Renal cortex interstitium (tissue), 11 donors: ENCODE results near the gene ZNF480. TPM values are rescaled to one million over a fixed set of nuclear protein-coding genes. Genes with fewer than 3 reads are reported as not detected.
A peak's percentile ranks its signal among the peaks of the same experiment; 100 is the strongest.
"Not testable (repeated sequence)": the region's sequence is repeated elsewhere in the genome, so short reads cannot be mapped to it uniquely, and the experiment has no call there.

ENCODE experiments used
- DNase-seq, 11 donors: peaks; one replicate each; pipeline ENCODE4 v3.0.0-alpha.2; 2013; ENCODE audit warnings: low read depth in 9 of 11, low spot score in 4 of 11; ENCODE audit errors: extremely low read depth in 1 of 11
- polyA plus RNA-seq, 3 donors: library from polyadenylated mRNA; unstranded; fragments of 120-200 nt; gene quantifications; one replicate each; pipeline ENCODE4 v1.2.1, GENCODE V29; 2013; ENCODE audit not compliant: insufficient read length in 3 of 3

Gene ZNF480
- polyA plus RNA-seq, 3 donors: 15.8 to 19.1 (median 17.2) TPM

DNA sequence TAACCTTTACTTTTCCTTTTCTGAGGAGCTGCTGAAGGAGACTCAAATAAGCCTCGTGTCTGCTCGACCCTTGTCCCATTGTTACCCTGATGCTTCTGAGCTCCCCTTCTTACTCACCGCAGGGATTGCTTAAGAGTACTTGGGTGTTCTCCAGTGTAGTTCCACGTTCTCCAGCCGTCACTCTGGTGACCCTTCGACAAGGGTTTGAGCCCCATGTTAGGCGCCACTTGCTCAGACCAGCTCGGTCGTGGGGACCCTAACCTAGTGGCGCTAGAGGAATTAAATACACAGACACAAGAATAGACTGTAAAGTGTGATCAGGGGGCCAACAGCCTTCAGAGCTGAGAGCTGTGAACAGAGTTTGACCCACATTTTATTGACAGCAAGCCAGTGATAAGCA is 10.3 kb downstream of the ZNF480 start:
- DNase-seq: peak in 4 of 11 donors; percentile 2 to 19 (median 4)

DNA sequence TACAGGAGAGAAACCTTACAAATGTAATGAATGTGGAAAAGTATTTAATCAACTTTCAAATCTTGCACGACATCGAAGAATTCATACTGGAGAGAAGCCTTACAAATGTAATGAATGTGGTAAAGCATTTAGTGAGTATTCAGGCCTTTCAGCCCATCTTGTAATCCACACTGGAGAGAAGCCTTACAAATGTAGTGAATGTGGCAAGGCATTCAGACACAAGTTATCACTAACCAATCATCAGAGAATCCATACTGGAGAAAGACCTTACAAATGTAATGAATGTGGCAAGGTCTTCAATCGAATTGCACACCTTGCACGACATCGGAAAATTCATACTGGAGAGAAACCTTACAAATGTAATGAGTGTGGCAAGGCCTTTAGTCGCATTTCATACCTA is 25.5 kb downstream of the ZNF480 start:
- no peak for DNase-seq

DNA sequence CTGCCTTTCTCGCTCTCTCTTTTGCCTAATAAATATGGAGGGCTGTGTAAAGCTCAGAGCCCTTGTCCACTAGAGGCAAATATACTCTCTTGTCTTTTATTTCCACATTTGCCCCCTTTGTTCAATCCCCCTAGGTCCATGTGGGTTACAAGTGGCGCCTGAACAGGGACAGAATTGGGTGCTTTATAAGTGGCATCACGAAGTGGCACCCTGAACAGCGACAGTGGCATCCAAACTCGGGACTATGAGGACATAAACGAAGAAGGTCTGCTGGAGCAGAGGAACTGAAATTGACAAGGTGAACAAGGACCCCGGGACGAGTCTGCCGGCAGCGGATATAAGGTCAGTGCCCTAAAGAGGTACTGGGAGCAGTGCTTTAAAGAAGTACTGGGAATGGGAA is 34.8 kb downstream of the ZNF480 start:
- no peak for DNase-seq

DNA sequence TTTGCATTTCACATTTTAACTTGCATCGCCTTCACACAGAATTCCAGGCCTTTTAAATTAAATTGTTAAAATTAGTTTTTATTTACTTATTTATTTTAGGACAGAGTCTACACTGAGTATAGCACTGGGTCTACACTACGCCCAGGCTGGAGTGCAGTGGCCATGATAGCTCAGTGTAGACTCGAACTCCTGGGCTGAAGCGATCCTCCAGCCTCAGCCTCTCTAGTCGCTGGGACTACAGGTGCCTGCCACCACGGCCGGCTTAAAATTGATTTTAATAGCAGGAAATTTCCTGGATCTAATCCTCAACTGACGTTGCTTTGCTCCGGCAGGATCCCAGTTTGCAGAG is 38.8 kb downstream of the ZNF480 start:
- DNase-seq: no peak

DNA sequence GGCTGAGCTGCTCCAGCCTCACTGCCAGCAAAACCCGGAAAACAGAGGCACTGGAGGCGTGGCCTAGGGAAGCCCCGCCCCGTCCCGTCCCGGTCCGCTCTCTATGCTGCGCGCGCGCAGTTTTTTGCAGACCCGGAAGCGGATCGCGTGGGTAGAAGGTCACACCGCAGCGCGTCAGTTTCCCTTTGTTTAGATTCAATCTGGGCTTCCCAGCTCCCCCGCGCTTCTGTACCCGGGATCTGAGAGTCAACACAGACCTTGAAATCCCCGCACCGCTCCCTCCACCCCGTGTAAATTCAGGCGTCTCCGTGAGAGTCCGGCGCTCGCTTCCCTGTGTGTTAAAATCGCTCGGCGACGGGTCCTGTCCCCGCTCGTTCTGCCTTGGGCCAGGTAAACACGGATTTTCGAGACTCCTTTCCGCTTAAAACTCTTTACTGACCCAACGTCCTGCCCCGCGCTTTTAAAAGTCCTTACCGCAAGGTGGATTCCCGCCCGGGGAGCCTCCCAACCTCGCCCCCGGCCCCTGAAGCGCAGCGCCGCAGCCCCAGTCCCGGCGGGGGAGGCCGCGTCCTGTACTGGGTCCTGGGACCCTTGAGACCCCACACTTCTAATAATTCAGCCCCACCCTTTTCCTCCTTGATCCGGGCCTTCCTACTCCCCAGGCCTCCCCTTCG is 39.3 kb downstream of the ZNF480 start, which contains the start of gene ZNF610:
Gene ZNF610 (plus strand): TSS at position 127 of the 674 bp plus-strand sequence. CDS start 12,930 bp downstream, outside the sequence.
- peak; percentile 72 to 91 (median 83) for DNase-seq

DNA sequence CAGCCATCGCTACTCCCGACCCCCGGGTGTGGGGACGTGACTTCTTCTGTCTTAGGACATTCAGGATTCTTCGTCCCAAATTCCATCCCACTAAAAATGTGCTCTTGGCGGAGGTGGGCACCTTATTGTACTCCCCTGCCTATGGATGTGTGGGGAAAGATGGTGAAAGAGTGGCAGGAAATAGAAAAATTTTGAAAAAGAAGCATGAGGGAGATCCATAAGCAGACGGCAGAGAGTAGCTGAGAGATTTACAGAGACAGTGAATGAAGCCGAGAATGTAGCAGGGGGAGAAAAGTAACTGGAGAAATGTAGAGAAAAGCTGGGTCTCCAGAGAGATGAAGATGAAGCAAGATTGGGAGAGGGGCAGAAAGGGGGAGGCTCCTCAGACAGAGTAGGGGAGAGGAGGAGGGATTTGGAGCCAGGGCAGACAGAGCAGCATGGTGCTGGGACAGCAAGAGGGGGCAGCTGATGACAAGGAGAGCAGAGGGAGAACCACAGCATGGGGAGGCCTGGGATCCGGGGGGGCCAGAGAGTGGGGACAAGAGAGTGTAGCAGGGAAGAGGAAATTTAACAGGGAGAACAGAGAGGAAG is 39.9 kb downstream of the ZNF480 start:
- DNase-seq: peak in 9 of 11 donors; percentile 3 to 17 (median 10)

DNA sequence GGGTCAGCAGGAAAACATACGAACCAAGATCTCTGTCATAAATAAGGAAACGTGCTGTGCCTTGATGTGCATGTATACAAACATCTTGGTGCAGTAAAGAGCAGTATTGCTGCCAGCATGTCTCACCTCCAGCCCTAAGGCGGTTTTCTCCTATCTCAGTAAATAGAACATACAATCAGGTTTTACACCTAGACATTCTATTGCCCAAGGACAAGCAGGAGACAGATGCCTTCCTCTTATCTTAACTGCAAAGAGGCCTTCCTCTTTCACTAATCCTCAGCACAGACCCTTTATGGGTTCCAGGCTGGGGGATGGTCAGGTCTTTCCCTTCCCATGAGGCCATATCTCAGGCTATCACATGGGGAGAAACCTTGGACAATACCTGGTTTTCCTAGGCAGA is 42.1 kb downstream of the ZNF480 start:
- DNase-seq: not testable (repeated sequence)

GRCh38 chr19:52343548-52343947 is 46.6 kb downstream of the ZNF480 start:
- peak; percentile 51 to 83 (median 72) for DNase-seq

GRCh38 chr19:52345162-52345561 is 48.2 kb downstream of the ZNF480 start:
- DNase-seq: no peak

- no peak for DNase-seq
Measured at GRCh38 chr19:52351512-52351911, 54.5 kb downstream of the ZNF480 start.

GRCh38 chr19:52366414-52366824 is 69.5 kb downstream of the ZNF480 start:
- DNase-seq: no peak

DNA sequence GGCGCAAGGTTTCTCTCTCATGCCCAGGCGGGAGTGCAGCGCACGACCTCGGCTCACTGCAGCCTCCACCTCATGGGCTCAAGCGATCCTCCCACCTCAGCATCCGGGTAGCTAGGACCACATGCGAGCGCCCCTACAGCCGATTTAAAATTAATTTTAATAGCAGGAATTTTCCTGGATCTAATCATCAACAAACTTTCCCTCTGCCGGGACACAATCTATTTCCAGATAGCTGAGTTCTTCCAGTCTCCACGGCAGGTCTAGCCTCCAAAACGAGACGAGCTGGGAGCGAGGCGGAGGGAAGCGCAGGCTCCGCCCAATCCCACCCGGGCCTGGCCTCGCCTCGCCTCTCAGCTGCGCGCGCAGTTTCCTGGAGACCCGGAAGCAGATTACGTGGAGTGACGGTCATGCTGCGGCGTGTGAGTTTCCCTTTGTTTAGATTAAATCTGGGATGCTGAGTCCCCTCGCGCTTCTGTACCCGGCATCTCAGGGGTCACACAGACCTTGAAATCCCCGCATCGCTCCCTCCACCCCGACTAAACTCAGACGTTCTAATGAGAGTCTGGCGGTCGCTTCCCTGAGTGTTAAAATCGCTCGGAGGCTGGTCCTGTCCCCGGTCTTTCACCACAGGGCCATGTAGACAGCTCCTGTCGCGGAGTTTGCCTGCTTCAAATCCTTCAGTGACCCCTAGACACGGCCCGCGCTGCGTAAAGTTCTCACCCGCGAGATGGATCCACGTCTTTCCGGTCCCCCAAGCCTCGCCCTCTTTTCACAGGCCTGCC is 72.8 kb downstream of the ZNF480 start, which contains the start of gene ZNF880:
Gene ZNF880 (plus strand): TSS at position 365 of the 782 bp plus-strand sequence. CDS start 43 bp downstream, at position 408.
- peak; percentile 87 to 96 (median 93) for DNase-seq

- DNase-seq: no peak
Measured at GRCh38 chr19:52370341-52370710, 73.4 kb downstream of the ZNF480 start.

Other genes starting within 250 kb of the ZNF480 start
- gene ZNF432, start 248.3 kb upstream of the ZNF480 start, polyA plus RNA-seq: 10 to 100 TPM; 22.6 to 25.1 (median 24.9) TPM
- 10 to 100 TPM; 15.9 to 28.2 (median 16.8) TPM for gene ZNF841, start 201.4 kb upstream of the ZNF480 start, polyA plus RNA-seq
- 10 to 100 TPM; 18.3 to 23.3 (median 20.4) TPM for gene ZNF616, start 157.2 kb upstream of the ZNF480 start, polyA plus RNA-seq
- 10 to 100 TPM; 14.0 to 26.3 (median 15.7) TPM for gene ZNF836, start 125.5 kb upstream of the ZNF480 start, polyA plus RNA-seq
- gene PPP2R1A, start 107.1 kb upstream of the ZNF480 start, polyA plus RNA-seq: 100 to 1,000 TPM; 449 to 497 (median 453) TPM
- gene ZNF766, start 27.6 kb upstream of the ZNF480 start, polyA plus RNA-seq: 10 to 100 TPM; 18.6 to 23.1 (median 19.7) TPM
- gene ZNF610, start 39.1 kb downstream of the ZNF480 start, polyA plus RNA-seq: 10 to 100 TPM; 11.0 to 15.3 (median 11.8) TPM
- 10 to 100 TPM; 22.7 to 30.0 (median 25.6) TPM for gene ZNF880, start 72.8 kb downstream of the ZNF480 start, polyA plus RNA-seq
- 10 to 100 TPM; 34.2 to 67.2 (median 35.1) TPM for gene ZNF528, start 100.7 kb downstream of the ZNF480 start, polyA plus RNA-seq
- 1 to 10 TPM in 1 of 3 donors, under 1 TPM in 2; 0.34 to 1.2 (median 0.61) TPM for gene ZNF534, start 132.0 kb downstream of the ZNF480 start, polyA plus RNA-seq
- gene ZNF578, start 156.4 kb downstream of the ZNF480 start, polyA plus RNA-seq: 10 to 100 TPM in 1 of 3 donors, 1 to 10 TPM in 2; 5.8 to 11.6 (median 7.0) TPM
- 10 to 100 TPM in 2 of 3 donors, 1 to 10 TPM in 1; 9.4 to 20.9 (median 12.7) TPM for gene ZNF808, start 230.5 kb downstream of the ZNF480 start, polyA plus RNA-seq